GM23338 (cell line): ENCODE results near the gene VANGL1. TPM values are rescaled to one million over a fixed set of nuclear protein-coding genes. Genes with fewer than 3 reads are reported as not detected.

Source experiments
- ATAC-seq: fragments of 200-7000 bp; cut with Tn5 transposase; 3 replicates; pipeline ENCODE4 v1.9.1; 2020
- DNase-seq: peaks from one replicate; pipeline ENCODE4 v3.0.0-alpha.2; 2015; ENCODE audit warnings: low spot score
- H2AFZ ChIP-seq: fragments of 200-600 bp; sonication (generic); 2 replicates; pipeline ENCODE4 v1.8.0; 2016; ENCODE audit warnings: antibody characterized with exemption, mild to moderate bottlenecking, moderate library complexity
- H3F3A ChIP-seq: fragments of 200-600 bp; sonication (generic); replicated peaks from 2 replicates; pipeline ENCODE4 v1.8.0; 2017; ENCODE audit warnings: antibody characterized with exemption, mixed run types, low read depth
- H3K27ac ChIP-seq: fragments of 200-600 bp; sonication (generic); 2 replicates; pipeline ENCODE4 v1.6.1; 2016; ENCODE audit warnings: low read depth
- H3K27me3 ChIP-seq: fragments of 200-600 bp; sonication (generic); 2 replicates; pipeline ENCODE4 v1.8.0; 2016; ENCODE audit warnings: mild to moderate bottlenecking, mixed run types, moderate library complexity; ENCODE audit not compliant: insufficient read depth
- H3K36me3 ChIP-seq: fragments of 200-600 bp; sonication (generic); 2 replicates; pipeline ENCODE4 v1.8.0; 2016; ENCODE audit warnings: mild to moderate bottlenecking; ENCODE audit not compliant: insufficient read depth
- H3K4me1 ChIP-seq: fragments of 200-600 bp; sonication (generic); 2 replicates; pipeline ENCODE4 v1.8.0; 2016; ENCODE audit warnings: mild to moderate bottlenecking, moderate library complexity; ENCODE audit not compliant: insufficient read depth
- H3K4me2 ChIP-seq: fragments of 200-600 bp; sonication (generic); 2 replicates; pipeline ENCODE4 v1.7.1; 2017; ENCODE audit warnings: mixed run types
- H3K4me3 ChIP-seq: fragments of 200-600 bp; sonication (generic); 2 replicates; pipeline ENCODE4 v1.6.1; 2016; ENCODE audit warnings: mixed run types
- H3K79me2 ChIP-seq: fragments of 200-600 bp; sonication (generic); replicated peaks from 2 replicates; pipeline ENCODE4 v1.8.0; 2017; ENCODE audit warnings: mild to moderate bottlenecking; ENCODE audit not compliant: insufficient read depth
- H3K9me2 ChIP-seq: fragments of 200-600 bp; sonication (generic); 2 replicates; pipeline ENCODE4 v1.8.0; 2017; ENCODE audit not compliant: insufficient read depth
- H4K20me1 ChIP-seq: fragments of 200-600 bp; sonication (generic); replicated peaks from 2 replicates; pipeline ENCODE4 v1.8.0; 2017; ENCODE audit warnings: mild to moderate bottlenecking; ENCODE audit not compliant: insufficient read depth
- H3K27ac Mint-ChIP-seq: 2 replicates; pipeline ENCODE4 v1.8.0; 2020; ENCODE audit warnings: inconsistent platforms, mild to moderate bottlenecking, moderate library complexity, mixed read lengths
- H3K27me3 Mint-ChIP-seq: 3 replicates; pipeline ENCODE4 v1.8.0; 2022; ENCODE audit warnings: low read depth, mild to moderate bottlenecking, moderate library complexity, mixed read lengths, inconsistent platforms; ENCODE audit not compliant: insufficient read depth, poor library complexity
- H3K36me3 Mint-ChIP-seq: 3 replicates; pipeline ENCODE4 v1.8.0; 2021; ENCODE audit warnings: low read depth, mild to moderate bottlenecking, inconsistent platforms, moderate library complexity, mixed read lengths
- H3K4me1 Mint-ChIP-seq: 3 replicates; pipeline ENCODE4 v1.8.0; 2020; ENCODE audit warnings: mild to moderate bottlenecking, inconsistent platforms, mixed read lengths
- H3K4me3 Mint-ChIP-seq: 3 replicates; pipeline ENCODE4 v1.8.0; 2021; ENCODE audit warnings: moderate library complexity, mild to moderate bottlenecking, inconsistent platforms, mixed read lengths
- H3K9me3 Mint-ChIP-seq: 3 replicates; pipeline ENCODE4 v1.8.0; 2020; ENCODE audit warnings: moderate library complexity, mild to moderate bottlenecking, inconsistent platforms, mixed read lengths
- CREB1 ChIP-seq: fragments of 250-450 bp; sonication (Bioruptor Pico); IDR thresholded peaks from 2 replicates; pipeline ENCODE4 v1.5.0; 2020; ENCODE audit warnings: low read depth, mild to moderate bottlenecking, moderate library complexity
- ETS1 ChIP-seq: IDR thresholded peaks from 2 replicates; pipeline ENCODE4 v1.6.1; 2016; ENCODE audit warnings: antibody characterized with exemption
- EZH2 ChIP-seq: fragments of 200-600 bp; sonication (generic); IDR thresholded peaks from one replicate; pipeline ENCODE4 v1.8.0; 2017; ENCODE audit warnings: antibody characterized with exemption, mild to moderate bottlenecking, low read depth; ENCODE audit not compliant: unreplicated experiment
- EZH2phosphoT487 ChIP-seq: fragments of 200-600 bp; sonication (generic); IDR thresholded peaks from one replicate; pipeline ENCODE4 v1.8.1; 2018; ENCODE audit warnings: antibody characterized with exemption; ENCODE audit not compliant: unreplicated experiment
- JUNB ChIP-seq: IDR thresholded peaks from one replicate; pipeline ENCODE4 v1.6.1; 2016; ENCODE audit warnings: antibody characterized with exemption; ENCODE audit not compliant: unreplicated experiment
- NANOG ChIP-seq: IDR thresholded peaks from 2 replicates; pipeline ENCODE4 v1.6.1; 2016; ENCODE audit warnings: antibody characterized with exemption, borderline replicate concordance
- STAT1 ChIP-seq: IDR thresholded peaks from one replicate; pipeline ENCODE4 v1.6.1; 2016; ENCODE audit warnings: antibody characterized with exemption; ENCODE audit not compliant: unreplicated experiment
- ZNF114 ChIP-seq: fragments of 250-450 bp; sonication (Bioruptor Pico); IDR thresholded peaks from 2 replicates; pipeline ENCODE4 v1.5.0; 2020; ENCODE audit warnings: mild to moderate bottlenecking, moderate library complexity
- ZNF331 ChIP-seq: fragments of 250-450 bp; sonication (Bioruptor Pico); IDR thresholded peaks from 2 replicates; pipeline ENCODE4 v1.5.0; 2020; ENCODE audit warnings: low read depth, mild to moderate bottlenecking, moderate library complexity
- polyA plus RNA-seq: library from polyadenylated mRNA; unstranded; fragments of >200 nt; fragmentation: Nextera tagmentation; extraction: Ambion mirVana; gene quantifications from 2 replicates; pipeline ENCODE4 v1.2.1, GENCODE V29; 2016
- total RNA-seq: library from RNA; depleted of rRNA; stranded (reverse); fragments of >200 nt; shearing (Covaris generic); gene quantifications from 2 replicates; pipeline ENCODE4 v1.2.3, GENCODE V29; 2014
- TF ChIP-seq, protein P1 (sequence below): IDR thresholded peaks from one replicate; pipeline ENCODE4 v1.6.1; 2018; ENCODE audit warnings: antibody characterized with exemption; ENCODE audit not compliant: unreplicated experiment

Gene VANGL1
- total and polyA plus RNA-seq, 2 experiments from 2014 or later: 4.4 to 14.4 TPM

GRCh38 chr1:115604508-115604907 lies 37.3 kb upstream of the VANGL1 start (continued):
- TF ChIP-seq, protein P1, sequence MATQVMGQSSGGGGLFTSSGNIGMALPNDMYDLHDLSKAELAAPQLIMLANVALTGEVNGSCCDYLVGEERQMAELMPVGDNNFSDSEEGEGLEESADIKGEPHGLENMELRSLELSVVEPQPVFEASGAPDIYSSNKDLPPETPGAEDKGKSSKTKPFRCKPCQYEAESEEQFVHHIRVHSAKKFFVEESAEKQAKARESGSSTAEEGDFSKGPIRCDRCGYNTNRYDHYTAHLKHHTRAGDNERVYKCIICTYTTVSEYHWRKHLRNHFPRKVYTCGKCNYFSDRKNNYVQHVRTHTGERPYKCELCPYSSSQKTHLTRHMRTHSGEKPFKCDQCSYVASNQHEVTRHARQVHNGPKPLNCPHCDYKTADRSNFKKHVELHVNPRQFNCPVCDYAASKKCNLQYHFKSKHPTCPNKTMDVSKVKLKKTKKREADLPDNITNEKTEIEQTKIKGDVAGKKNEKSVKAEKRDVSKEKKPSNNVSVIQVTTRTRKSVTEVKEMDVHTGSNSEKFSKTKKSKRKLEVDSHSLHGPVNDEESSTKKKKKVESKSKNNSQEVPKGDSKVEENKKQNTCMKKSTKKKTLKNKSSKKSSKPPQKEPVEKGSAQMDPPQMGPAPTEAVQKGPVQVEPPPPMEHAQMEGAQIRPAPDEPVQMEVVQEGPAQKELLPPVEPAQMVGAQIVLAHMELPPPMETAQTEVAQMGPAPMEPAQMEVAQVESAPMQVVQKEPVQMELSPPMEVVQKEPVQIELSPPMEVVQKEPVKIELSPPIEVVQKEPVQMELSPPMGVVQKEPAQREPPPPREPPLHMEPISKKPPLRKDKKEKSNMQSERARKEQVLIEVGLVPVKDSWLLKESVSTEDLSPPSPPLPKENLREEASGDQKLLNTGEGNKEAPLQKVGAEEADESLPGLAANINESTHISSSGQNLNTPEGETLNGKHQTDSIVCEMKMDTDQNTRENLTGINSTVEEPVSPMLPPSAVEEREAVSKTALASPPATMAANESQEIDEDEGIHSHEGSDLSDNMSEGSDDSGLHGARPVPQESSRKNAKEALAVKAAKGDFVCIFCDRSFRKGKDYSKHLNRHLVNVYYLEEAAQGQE: no peak
- TF ChIP-seq ETS1: no peak
- no peak for TF ChIP-seq CREB1
- TF ChIP-seq NANOG: no peak
- TF ChIP-seq EZH2: no peak
- no peak for TF ChIP-seq ZNF331
- no peak for TF ChIP-seq STAT1
- TF ChIP-seq ZNF114 (CRISPR knock-in tag): no peak

DNA sequence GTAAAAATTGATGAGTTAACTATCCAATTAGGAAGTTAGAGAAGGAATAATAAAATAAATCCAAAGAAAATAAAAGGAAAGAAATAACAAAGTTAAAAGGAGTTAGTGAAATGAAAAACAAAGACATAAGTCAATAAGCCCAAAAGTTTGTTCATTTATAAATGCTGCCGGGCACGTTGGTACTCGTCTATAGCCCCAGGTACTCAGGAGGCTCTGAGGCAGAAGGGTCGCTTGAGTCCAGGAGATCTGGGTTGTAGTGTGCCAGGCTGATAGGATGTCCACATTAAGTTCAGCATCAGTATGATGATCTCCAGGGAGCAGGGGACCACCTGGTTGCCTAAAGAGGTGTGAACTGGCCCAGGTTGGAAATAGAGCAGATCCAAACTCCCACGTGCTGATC lies 35.5 kb upstream of the VANGL1 start:
- no peaks in the 10 kb centered on the region for H3K27me3 ChIP-seq
- no peaks in the 10 kb centered on the region for H3F3A ChIP-seq
- no peak for DNase-seq
- Mint-ChIP-seq H3K4me1 (peaks cover 7% of the 10 kb centered on the region; the same call in 2 of the 3 replicates), H3K9me3 (no peaks in the 10 kb centered on the region; the same call in 2 of the 3 replicates), H3K4me3 (no peak overlapping the region), H3K27ac (no peak overlapping the region), H3K36me3 (no peaks in the 10 kb centered on the region), H3K27me3 (peaks cover 2% of the 10 kb centered on the region)
- H3K4me3 ChIP-seq: no peak overlapping the region
- TF ChIP-seq EZH2phosphoT487 (no peak), STAT1 (no peak), CREB1 (no peak), JUNB (no peak), EZH2 (no peak), ZNF331 (no peak)
- H3K27ac ChIP-seq: no peak overlapping the region
- H2AFZ ChIP-seq: no peak overlapping the region
- H3K4me2 ChIP-seq: no peak overlapping the region
- H3K36me3 ChIP-seq: no peaks in the 10 kb centered on the region
- H4K20me1 ChIP-seq: no peaks in the 10 kb centered on the region
- no peaks in the 10 kb centered on the region for H3K9me2 ChIP-seq
- no peaks in the 10 kb centered on the region for H3K4me1 ChIP-seq
- no peak for ATAC-seq
- H3K79me2 ChIP-seq: no peaks in the 10 kb centered on the region

DNA sequence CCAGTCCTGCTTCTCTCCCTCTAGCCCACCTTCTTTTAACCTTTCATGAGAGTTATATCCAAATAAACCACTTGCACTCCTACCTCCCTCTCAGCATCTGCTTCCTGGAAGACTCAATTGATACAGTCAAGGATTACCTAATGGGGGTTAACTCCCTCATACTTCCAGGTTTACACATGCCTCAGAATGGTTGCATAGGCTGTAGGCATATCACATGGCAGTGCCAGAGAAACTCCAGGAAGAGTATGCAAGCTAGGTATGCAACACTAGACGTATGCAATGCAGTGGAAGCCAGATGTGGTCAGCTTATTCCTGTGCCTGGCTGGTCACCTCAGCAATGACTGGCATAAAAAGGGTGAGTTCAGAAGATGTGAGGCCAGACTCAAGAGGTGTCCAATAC lies 32.7 kb upstream of the VANGL1 start:
- no peak overlapping the region for H3K4me2 ChIP-seq
- Mint-ChIP-seq H3K4me1 (peaks cover 7% of the 10 kb centered on the region; the same call in 2 of the 3 replicates), H3K4me3 (no peak overlapping the region), H3K27me3 (peaks cover 4% of the 10 kb centered on the region), H3K9me3 (no peaks in the 10 kb centered on the region; the same call in 2 of the 3 replicates), H3K36me3 (no peaks in the 10 kb centered on the region), H3K27ac (no peak overlapping the region; the same call in 1 of the 2 replicates)
- no peaks in the 10 kb centered on the region for H3K4me1 ChIP-seq
- H3F3A ChIP-seq: no peaks in the 10 kb centered on the region
- DNase-seq: no peak
- ATAC-seq: no peak
- H2AFZ ChIP-seq: peak overlapping the region; percentile 44; the same call in 1 of the 2 replicates
- peaks cover 2% of the 10 kb centered on the region for H3K9me2 ChIP-seq
- H4K20me1 ChIP-seq: no peaks in the 10 kb centered on the region
- no peak overlapping the region for H3K4me3 ChIP-seq
- H3K36me3 ChIP-seq: no peaks in the 10 kb centered on the region
- no peaks in the 10 kb centered on the region for H3K27me3 ChIP-seq
- TF ChIP-seq STAT1 (no peak), EZH2phosphoT487 (no peak), ETS1 (no peak), EZH2 (no peak), CREB1 (no peak), JUNB (no peak)
- TF ChIP-seq, protein P1: no peak
- no peaks in the 10 kb centered on the region for H3K79me2 ChIP-seq
- no peak overlapping the region for H3K27ac ChIP-seq
